GM20431 (cell line): Measurements from ENCODE around the gene BCAS3.

Source experiments
- in situ Hi-C: fragments of 300-500 bp; cut with MseI, MboI; formaldehyde crosslinking; loops from one replicate; pipeline ENCODE4 v1.15.0; 2020; ENCODE audit warnings: low sequenced_read_pairs; ENCODE audit not compliant: unreplicated experiment

BCAS3 gene

GRCh38 chr17:61251939-61252865, 574.6 kb downstream of the BCAS3 start:
- in situ Hi-C loops = no loop called here

- in situ Hi-C loops = no loop called here
Measured at GRCh38 chr17:61253362-61253761, 575.7 kb downstream of the BCAS3 start.

GRCh38 chr17:61253937-61254574, 576.4 kb downstream of the BCAS3 start:
- in situ Hi-C loops = no loop called here

GRCh38 chr17:61254904-61255303, 577.3 kb downstream of the BCAS3 start:
- in situ Hi-C loops = no loop called here

GRCh38 chr17:61255647-61256046, 578.0 kb downstream of the BCAS3 start:
- in situ Hi-C loops = no loop called here

- in situ Hi-C loops = no loop called here
Measured at GRCh38 chr17:61259360-61259759, 581.7 kb downstream of the BCAS3 start.

- in situ Hi-C loops = no loop called here
Measured at GRCh38 chr17:61260071-61260797, 582.6 kb downstream of the BCAS3 start.

- in situ Hi-C loops = no loop called here
Measured at GRCh38 chr17:61261001-61261637, 583.5 kb downstream of the BCAS3 start.

GRCh38 chr17:61265397-61265796, 587.7 kb downstream of the BCAS3 start:
- in situ Hi-C loops = no loop called here

- in situ Hi-C loops = no loop called here
Measured at GRCh38 chr17:61267847-61268246, 590.2 kb downstream of the BCAS3 start.

GRCh38 chr17:61275395-61275794, 597.7 kb downstream of the BCAS3 start:
- in situ Hi-C loops = no loop called here

- in situ Hi-C loops = no loop called here
Measured at GRCh38 chr17:61276806-61277205, 599.2 kb downstream of the BCAS3 start.

GRCh38 chr17:61279476-61280145, 602.0 kb downstream of the BCAS3 start:
- in situ Hi-C loops = no loop called here

- in situ Hi-C loops = no loop called here
Measured at GRCh38 chr17:61280338-61280737, 602.7 kb downstream of the BCAS3 start.

- in situ Hi-C loops = no loop called here
Measured at GRCh38 chr17:61280851-61281250, 603.2 kb downstream of the BCAS3 start.

- in situ Hi-C loops = no loop called here
Measured at GRCh38 chr17:61282377-61282776, 604.7 kb downstream of the BCAS3 start.

GRCh38 chr17:61283043-61283442, 605.4 kb downstream of the BCAS3 start:
- in situ Hi-C loops = no loop called here

GRCh38 chr17:61284174-61284573, 606.5 kb downstream of the BCAS3 start:
- in situ Hi-C loops = no loop called here

GRCh38 chr17:61284746-61285145, 607.1 kb downstream of the BCAS3 start:
- in situ Hi-C loops = no loop called here
